GM19372 (cell line): Measurements from ENCODE around the gene SNX4.

ENCODE experiments used
- ATAC-seq: cut with Tn5 transposase; IDR thresholded peaks from one replicate; pipeline ENCODE4 v1.9.1; 2021; ENCODE audit warnings: mild to moderate bottlenecking, low read depth, moderate library complexity; ENCODE audit not compliant: unreplicated experiment

SNX4 gene

DNA sequence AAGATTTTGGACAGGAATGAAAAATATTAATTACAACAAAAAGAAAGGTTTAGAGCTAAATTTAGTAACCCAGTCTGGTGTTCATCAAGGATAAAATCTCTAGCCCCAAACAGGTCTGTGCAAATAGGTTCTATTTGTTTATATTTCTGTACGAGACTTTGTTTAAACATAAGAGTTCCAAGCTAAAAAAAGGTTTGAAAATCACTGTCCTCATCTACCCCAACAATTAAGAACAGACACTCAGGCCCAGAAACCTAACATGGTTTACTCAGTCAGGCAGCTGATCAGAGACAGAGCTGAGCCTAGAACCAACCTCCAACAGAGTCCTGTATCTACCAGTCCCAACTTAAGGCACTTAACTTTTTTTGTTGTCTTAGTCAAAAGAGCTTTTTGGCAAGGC, 49.3 kb downstream of the SNX4 start:
- no peak for ATAC-seq

DNA sequence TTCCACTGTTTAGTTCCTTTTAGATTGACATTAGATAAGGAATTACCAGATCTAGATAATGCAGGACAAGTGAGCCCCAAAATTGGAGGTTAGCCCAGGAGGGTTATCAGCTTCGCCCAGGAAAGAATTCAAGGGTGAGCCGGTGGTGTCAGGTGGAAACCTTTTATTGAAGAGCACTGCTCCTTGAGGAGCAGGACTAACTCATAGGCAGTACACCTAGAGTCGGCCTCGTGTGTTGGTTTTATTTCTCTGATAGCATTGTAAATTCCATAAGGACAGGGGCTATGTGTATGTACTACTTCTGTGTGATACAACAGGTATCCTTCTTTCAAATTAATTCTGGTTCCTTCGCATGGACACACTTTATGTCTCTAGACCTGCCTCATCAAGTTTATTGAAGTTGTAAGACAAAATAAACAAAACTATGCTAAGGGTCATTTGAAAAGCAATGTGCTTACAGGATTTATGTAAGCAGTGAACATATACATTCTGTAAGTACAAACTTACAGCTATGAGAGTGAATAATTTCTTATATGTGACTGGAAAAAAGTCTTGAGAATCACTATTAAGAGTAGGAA, 57.2 kb downstream of the SNX4 start:
- no peak for ATAC-seq

DNA sequence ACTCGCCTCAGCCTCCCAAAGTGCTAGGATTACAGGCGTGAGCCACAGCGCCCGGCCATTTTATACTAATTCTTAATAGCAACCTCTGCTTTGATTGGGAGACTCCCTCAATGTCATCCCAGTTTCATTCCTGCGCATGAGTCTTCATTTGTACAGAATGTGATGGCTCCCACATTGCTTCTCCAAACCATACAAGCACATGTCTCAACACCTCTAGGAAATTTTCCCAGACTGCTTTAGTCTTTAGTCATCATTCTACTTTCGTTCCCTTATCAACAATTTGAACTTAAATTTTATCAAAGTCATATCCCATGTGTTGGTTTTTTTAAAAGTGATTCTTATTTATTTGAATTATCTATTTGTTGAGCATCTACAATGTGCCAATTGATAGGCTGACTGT, 58.1 kb downstream of the SNX4 start:
- no peak for ATAC-seq

DNA sequence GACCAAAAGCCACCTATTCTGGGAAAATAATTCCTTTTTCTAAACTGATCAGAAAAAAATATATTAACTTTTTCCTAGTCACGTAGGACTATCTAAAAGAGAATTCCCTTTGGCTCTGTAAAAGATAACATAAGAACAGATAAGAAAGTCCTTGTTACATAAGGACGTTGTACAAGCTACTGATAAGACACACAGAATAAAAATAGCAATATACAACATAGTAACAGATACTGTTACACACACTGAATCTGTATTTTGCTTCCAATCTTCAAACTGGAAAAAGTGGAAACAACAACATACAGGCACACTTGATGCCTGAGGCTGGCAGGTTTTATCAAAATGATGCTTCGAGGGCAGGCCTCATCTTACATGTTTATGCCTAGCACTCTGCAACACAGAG, 59.8 kb downstream of the SNX4 start:
- ATAC-seq, result no peak

DNA sequence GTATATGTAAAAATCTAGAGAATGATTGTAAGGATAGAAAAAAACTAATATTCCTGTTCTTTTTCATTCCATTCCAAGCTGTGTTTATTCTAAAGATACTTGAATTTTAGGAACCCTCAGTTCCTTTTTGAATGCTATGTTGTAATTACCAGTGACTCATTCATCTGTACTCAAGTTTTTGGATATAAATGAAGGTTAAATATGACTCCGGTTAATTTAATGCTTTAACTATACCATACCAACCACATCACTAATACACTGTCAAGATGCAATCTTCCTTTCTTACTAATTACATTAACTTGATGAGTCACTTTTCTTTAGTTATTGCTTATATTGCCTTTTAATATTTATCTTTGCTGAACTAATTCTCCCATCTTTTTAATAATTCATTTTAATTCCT, 76.1 kb downstream of the SNX4 start:
- ATAC-seq, result no peak

DNA sequence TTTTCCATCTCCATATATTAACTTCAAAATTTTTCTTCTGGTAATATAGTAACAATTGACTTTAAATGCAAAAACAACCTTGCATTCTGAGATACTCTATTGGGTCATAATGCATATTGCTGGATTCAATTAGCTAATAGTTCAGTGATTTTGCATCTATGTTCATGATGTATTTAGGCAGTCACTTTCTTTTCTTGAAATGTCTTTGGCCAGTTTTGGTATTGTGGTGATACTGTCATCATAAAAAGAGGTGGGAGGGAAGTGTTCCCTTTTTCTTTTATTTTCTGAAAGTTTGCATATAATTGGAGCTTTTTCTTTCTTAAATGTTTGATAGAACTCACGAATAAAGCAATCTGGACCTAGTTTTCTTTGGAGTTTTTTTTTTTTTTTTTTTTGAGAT, 77.5 kb downstream of the SNX4 start:
- no peak for ATAC-seq

DNA sequence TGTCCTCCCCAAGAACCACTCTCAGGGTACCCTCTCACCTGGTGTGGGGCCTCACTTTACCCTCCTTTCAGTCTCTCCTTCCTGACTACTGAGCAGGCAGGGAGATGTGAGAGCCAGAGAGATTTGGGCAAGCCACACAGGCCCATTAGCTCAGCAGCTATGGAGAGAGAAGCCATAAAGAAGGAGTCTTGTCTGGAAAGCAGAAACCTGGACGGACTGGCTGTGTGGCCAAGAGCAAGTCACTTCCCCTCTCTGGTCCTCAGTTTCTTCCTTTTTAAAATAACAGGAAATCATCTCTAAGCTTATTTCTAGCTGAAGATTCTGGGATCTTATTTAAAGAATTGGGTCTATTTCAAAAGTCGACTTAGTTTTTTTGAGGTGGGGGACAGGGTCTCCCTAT, 79.0 kb downstream of the SNX4 start:
- ATAC-seq, result no peak

DNA sequence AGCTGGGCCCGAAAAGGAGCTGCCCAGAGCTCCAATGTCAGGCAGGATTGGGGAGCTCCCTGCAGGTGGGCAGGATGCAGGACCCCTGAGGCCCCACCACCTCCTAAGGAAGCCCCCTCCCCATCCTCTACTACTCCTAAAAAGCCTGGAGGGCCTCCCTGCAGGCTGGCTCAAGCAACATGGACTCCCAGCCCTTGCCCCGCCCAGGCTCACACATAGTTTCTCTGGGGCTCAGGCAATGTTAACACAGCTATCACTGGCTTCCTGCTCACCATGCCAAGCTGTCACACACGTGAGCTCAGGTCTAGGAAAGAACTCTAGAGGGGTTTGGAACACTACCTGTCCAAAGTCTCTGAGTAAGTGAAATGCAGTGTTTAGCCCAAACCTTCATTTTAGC, 79.4 kb downstream of the SNX4 start:
- no peak for ATAC-seq

DNA sequence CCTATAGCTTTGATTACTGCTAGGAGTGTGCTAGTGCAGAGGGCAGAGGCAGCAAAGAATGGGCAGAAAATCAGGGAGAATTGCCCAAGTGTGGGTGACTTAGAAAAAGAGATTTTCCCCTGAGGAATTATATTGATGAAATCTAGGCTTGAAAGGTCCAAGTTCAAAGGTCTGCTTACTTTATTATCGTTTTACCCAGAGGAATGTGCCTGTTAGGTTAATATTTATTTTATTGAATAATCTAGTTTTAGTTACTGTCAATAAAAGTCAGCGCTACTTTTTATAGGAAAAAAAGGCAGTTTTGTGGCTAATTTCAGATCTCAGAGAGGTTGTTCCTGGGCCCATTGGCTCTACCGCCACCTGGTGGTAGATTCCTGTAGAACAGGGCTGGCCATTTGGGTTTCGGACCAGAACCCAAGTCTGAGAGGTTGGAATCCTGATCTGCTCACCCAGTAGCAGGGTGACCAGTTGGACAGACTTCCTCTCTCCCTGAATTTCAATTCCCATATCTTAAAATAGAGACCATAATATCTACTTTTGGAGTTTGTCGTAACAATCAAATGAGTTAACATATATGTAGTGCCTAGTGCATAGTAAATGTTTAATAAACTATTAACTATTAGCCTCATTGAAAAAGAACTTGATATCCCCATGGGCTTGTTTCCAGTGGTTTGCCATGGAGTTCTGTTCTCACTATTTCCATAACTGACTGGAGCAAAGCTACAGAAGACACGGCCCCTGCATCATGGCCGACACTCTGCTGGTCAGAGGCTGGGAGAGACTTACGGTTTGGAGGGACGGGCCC, 82.2 kb downstream of the SNX4 start:
- ATAC-seq, result no peak

DNA sequence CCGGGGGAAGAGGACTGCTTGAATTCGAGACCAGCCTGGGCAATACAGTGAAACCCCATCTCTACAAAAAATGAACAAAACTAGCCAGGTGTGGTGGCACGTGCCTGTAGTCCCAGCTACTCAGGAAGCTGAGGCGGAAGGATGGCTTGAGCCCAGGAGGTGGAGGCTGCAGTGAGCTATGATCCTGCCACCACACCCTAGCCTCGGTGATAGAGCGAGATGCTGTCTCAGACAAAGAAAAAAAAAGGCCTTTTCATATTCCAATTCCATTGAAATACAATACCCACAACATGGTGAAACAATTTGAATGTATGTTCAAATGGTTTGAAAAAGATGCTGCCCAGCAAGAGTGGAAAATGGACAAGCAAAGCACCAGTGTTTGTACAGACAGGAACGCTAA, 83.1 kb downstream of the SNX4 start:
- ATAC-seq, result no peak

DNA sequence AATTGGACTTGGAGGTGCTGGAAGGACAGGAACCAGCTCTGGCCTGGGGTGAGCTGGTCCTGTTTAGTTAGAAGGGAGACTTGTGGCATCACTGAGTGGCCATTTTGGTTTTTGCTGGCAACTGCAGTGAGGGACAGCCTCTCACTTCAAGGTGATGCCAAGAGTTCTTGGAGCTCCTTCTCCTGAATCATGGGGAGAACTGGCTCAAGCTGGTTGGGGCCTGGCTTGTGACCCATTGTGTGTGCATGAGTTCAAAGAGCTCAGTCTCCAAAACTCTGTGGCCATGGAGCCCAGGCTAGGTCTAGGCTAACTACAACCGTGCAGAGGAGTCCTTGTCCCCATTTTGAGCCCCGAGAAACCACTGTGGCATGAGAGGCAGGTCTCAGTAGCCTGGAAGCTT, 84.8 kb downstream of the SNX4 start:
- no peak for ATAC-seq

DNA sequence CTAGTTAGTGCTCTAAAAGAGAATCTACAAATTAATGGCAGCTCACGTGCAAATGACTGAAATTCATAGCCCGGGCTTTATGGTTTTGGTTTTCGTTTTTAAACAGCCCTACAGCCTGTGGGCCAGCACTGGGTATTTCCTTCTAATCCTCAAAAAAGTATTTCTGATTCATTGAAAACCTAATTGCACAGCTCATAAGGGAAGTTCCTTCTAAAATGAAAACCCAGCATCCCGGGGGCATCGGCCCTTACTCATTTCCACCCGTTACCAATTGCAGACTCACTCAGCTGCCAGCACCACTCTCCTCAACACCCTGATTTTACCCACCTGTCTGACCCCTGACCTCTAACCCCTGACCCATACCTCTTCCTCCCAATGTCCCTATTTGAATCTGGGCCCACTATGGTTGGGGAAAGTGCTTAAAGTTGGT, 85.4 kb downstream of the SNX4 start:
- ATAC-seq, result no peak

DNA sequence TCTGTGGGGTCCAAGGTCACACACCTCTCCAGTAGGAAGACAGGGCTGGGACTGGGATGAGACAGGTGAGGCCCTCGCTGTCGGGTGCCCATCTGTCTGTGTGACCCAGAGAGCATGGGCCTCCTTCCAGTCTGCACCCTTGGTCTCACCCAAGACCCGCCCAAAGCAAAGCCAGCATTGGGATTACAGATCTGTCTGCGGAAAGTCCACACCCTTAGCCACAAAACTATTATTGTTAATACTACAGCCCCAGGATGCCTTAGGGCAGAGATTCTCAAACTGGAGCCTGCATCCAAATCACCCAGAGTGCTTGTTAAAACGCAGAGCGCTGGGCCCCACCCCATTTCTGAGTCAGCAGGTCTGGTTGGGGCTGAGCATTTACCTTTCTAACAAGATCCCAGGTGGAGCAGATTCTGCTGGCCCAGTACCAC, 86.4 kb downstream of the SNX4 start:
- ATAC-seq, result no peak

DNA sequence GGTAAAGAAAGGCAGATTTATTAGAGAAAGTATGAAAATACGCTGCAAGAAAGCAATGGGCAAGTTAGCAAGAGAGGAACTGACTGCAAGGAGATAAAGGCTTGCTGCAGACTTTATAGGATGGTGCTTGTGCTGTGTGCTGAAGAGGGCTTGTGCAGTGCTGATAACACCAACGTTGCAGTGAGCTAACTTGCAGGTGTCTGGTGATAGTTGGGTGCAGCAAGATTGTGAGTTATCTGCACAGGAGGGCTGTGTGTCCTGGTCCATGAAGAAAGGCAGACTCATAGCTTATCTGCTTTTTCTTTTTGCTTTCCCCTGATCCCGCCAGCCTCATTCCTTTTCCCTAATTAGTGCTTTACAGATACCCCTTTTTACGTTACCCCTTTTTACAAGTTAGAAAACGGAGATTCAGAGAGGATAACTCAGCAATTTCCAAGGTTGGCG, 86.9 kb downstream of the SNX4 start:
- no peak for ATAC-seq

DNA sequence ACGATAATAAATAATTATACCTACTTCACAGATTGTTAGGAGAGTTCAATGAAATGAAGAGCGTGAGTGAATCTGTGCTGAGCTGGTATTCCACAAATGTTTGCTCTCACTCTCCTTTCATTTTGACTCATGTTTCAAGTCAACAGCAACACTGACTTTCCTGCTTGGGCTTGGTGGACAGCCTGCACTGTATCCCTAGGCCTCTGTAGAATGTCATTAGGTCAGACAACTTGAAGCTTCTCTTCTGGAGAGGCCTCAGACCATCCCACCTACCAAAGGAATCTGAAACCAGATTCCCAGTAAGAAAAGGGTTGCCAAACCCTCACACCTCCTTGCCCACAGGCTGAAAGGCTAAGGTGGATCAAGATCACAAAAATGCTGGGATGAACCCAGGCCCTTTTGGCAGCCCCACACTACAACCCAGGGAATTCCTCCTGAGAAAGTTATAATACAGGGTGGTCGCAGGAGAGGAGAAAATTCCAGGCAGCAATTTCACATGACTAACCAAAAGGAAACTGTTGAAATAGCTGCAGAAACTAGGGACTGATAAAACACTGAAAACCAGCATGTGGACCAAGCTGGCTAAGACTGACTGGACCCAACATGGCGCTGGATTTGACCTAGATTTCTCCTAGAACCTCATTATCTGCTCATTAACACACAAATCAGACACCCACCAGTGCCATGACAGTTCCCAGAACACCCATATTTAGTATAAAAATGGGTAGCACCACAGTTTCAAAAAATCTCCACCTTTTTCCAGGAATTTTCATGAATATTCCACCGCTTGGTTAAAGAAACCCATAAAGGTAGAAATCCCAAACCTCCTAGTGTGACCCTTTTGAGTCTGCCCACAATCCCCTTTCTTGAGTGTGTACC, 87.9 kb downstream of the SNX4 start:
- ATAC-seq, result no peak

DNA sequence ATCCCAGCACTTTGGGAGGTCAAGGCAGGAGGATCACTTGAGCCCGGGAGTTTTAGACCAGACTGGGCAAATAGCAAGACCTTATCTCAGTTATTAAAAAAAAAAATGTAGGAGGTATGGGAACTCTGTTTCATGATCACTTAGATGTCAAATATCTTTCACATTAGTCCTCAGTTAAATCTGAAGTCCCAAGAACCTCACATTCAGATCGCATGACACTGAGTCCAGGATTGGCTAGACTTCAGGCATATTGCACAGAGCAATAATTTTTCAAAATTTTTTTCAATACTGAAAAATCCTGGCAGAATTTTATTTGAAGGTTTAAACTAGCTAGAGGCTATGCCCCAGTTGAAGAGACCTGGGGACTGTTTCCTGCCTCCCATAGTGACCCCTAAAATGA, 88.6 kb downstream of the SNX4 start:
- ATAC-seq, result no peak

DNA sequence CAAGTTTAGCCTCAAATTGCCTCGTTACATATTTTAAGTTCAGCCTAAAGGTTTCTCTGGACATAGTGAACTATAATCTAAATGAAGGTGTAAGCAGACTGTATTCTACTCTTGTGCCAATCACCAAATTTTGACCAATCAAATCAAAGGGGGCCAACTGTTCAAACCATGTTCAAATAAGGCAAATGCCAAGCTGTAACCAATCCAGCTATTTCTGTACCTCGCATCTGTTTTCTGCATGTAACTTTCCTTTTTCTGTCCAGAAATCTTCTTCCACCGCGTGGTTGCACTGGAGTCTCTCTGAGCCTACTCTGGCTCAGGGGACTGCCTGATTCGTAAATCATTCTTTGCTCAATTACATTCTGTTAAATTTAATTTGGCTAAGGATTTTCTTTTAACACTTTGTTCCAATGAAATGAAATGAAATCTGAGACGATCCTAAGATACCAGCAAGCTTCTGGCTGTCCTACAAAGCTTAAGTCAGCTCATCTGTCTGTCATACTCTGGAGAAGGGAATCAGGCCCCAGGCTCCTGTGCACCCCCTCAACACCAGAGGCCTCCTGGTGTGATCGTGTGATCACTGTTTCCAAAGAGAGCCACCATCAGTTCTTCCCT, 91.7 kb downstream of the SNX4 start:
- ATAC-seq, result no peak

DNA sequence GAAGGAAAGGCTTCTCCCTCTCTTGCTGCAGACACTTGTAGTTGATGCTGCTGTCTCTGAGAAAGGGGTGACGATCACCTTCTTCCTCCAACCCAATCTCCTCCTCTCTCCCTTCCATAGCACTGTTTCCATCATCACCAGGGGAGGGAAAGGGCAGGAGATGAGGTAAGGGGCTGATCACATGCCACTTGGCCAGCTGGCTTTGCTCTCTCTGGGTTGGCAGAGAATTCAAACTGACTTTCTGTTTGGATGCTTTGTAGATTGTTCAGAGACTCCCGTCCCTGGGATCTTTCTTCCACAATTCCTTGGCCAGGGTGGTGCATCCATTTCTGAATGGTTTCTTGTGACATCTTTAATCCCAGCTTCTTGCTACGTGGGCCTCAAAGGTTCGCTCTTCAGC, 101.7 kb downstream of the SNX4 start:
- ATAC-seq, result no peak

DNA sequence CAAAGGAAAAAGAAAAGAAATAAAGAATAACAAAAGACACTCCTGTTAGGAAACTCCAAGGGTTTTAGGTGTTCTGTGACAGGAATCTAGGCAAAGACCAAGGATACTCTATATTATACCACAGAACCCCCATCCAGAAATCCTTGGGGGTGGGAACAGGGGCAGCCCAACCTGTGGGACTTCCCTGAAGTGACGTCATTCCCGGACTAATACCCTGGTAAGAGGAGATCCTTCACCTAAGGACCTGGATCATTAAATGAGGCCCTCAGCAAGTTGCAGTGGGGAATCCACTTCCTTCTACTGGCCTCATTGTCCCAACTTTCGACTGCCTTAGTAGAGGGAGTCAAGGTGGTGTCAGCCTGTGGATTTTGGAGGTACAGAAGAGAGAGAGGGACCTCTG, 103.8 kb downstream of the SNX4 start:
- ATAC-seq, result no peak

DNA sequence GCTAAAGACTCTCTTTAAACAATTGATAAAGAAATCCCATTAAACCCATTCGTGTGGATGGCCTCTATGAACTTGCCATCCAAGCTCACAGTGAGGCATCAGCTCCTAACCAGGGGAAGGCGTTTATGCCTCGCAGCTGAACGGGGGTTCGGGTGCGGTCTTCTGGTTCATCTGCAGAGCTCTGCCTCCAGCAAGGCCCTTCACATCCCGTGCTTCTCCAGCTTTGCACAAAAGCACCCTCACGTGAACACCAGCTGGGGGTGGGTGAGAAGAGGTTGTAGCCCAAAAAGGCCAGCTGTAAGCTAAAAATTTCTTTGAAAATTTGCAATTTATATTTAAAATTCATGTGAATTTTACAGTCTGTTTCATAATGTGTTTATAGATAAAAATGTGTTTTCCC, 105.3 kb downstream of the SNX4 start:
- no peak for ATAC-seq

DNA sequence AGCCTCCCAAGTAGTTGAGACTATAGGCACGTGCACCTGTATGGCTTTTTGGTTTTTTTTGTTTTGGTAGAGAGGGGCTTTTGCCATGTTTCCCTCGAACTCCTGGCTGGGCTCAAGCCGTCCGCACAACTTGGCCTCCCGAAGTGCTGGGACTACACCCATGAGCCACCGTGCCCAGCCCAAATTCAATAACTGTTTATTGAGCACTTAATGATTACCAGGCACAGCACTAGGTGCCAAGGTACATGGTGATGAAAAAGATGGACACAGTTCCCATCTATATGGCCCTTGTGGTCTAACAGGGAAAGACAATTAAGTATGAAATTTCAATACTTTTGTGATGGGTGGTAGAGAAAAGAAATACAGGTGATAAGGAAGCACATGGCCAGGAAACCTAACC, 109.1 kb downstream of the SNX4 start:
- no peak for ATAC-seq
